ENCODE data around the gene PWWP2A.

DNA sequence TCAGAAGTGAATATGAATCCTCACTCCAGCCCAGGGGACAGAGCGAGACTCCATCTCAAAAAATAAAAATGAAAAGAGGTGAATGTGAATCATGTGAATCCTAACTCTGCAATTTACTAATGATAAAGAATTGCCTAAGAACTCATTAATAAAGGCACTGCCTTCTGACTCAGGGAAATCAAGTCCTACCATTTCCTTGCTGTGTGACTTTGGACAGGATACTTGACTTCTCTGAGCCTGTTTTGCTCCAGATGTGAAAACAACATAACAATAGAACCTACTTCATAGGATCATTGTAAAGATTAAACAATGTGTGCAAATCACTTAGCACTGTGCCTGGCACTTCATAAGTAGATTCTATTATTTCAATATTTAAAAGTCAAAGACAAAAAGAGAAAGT lies 15.1 kb upstream of the PWWP2A start:
- TF ChIP-seq NRF1 (IDR thresholded peaks at IDR 0.05; ENCODE audit: low read depth, low read length) (no peak), CTCF (IDR thresholded peaks at IDR 0.05) (no peak), RCOR1 (IDR thresholded peaks at IDR 0.05; ENCODE audit: low read length) (no peak), REST (IDR thresholded peaks at IDR 0.05; ENCODE audit: low read depth, low read length) (no peak), GABPA (IDR thresholded peaks at IDR 0.05; ENCODE audit: low read depth) (no peak), TEAD4 (IDR thresholded peaks at IDR 0.05; ENCODE audit: borderline replicate concordance, insufficient read depth) (no peak), MEF2A (IDR thresholded peaks at IDR 0.05; ENCODE audit: borderline replicate concordance, low read depth) (no peak)
- TF ChIP-seq, protein P1, sequence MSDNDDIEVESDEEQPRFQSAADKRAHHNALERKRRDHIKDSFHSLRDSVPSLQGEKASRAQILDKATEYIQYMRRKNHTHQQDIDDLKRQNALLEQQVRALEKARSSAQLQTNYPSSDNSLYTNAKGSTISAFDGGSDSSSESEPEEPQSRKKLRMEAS (IDR thresholded peaks at IDR 0.05; ENCODE audit: low read depth): no peak
